HUES48 (cell line): Measurements from ENCODE around the gene SMPD4.
A peak's percentile ranks its signal among the peaks of the same experiment; 100 is the strongest.
"Not testable (repeated sequence)": the region's sequence is repeated elsewhere in the genome, so short reads cannot be mapped to it uniquely, and the experiment has no call there.

Experiments
- H3K27ac ChIP-seq: one replicate; pipeline ENCODE4 v1.7.0; 2013; ENCODE audit warnings: low read depth, low read length, inconsistent platforms
- H3K27me3 ChIP-seq: 2 replicates; pipeline ENCODE4 v1.6.1; 2013; ENCODE audit warnings: mild to moderate bottlenecking, low read length; ENCODE audit not compliant: control insufficient read depth, insufficient read depth
- H3K36me3 ChIP-seq: 2 replicates; pipeline ENCODE4 v1.6.1; 2013; ENCODE audit warnings: low read length; ENCODE audit not compliant: control insufficient read depth, insufficient read depth
- H3K4me1 ChIP-seq: 2 replicates; pipeline ENCODE4 v1.6.1; 2013; ENCODE audit warnings: mild to moderate bottlenecking, low read length; ENCODE audit not compliant: control insufficient read depth, insufficient read depth
- H3K4me3 ChIP-seq: 2 replicates; pipeline ENCODE4 v1.5.1; 2013; ENCODE audit warnings: mild to moderate bottlenecking, low read depth, low read length
- H3K9ac ChIP-seq: 2 replicates; pipeline ENCODE4 v1.6.1; 2013; ENCODE audit warnings: mild to moderate bottlenecking, low read depth, low read length, moderate library complexity
- H3K9me3 ChIP-seq: 2 replicates; pipeline ENCODE4 v1.6.1; 2013; ENCODE audit warnings: low read length; ENCODE audit not compliant: control insufficient read depth, insufficient read depth

SMPD4 gene

GRCh38 chr2:130136546-130136945 lies 44.9 kb downstream of the SMPD4 start:
- not testable (repeated sequence) for H3K9ac ChIP-seq, H3K4me1 ChIP-seq, H3K27me3 ChIP-seq, H3K36me3 ChIP-seq, H3K4me3 ChIP-seq, H3K27ac ChIP-seq, H3K9me3 ChIP-seq

- no peak overlapping the region for H3K9ac ChIP-seq
- no peaks in the 10 kb centered on the region for H3K27me3 ChIP-seq
- no peak overlapping the region for H3K4me3 ChIP-seq
- H3K36me3 ChIP-seq = no peaks in the 10 kb centered on the region
- H3K4me1 ChIP-seq = no peaks in the 10 kb centered on the region
- H3K27ac ChIP-seq = no peak overlapping the region
- H3K9me3 ChIP-seq = no peaks in the 10 kb centered on the region
These were observed 45.5 kb downstream of the SMPD4 start for GRCh38 chr2:130135692-130136541.

- H3K9ac ChIP-seq, H3K36me3 ChIP-seq, H3K27ac ChIP-seq, H3K4me1 ChIP-seq, H3K9me3 ChIP-seq, H3K27me3 ChIP-seq: not testable (repeated sequence)
- peak within 1 kb of the TSS; percentile 58 for H3K4me3 ChIP-seq
These were observed 52.1 kb downstream of the SMPD4 start, which contains the start of gene POTEF for GRCh38 chr2:130129120-130129829. POTEF (minus strand) TSS chr2:130129222; CDS start chr2:130120515, 8,707 bp downstream.

DNA sequence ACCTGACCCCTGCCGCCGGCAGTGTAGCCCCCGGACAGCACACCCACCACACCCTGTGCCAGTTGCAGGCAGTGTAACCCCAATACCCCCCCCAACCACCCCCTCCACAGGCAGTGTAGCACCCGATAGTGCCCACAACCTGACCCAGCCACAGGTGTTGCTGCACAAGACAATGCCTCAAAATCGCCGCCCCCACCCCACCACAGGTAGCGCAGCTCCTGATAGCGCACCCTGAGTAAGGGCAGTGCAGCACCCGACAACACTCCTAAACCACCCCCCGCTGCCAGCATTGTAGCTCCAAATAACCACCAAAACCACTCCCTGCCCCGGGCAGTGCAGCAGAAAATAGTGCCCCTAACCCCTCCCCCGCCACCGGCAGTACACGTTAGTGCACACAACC lies 52.9 kb downstream of the SMPD4 start:
- H3K4me3 ChIP-seq, H3K4me1 ChIP-seq, H3K27ac ChIP-seq, H3K27me3 ChIP-seq, H3K36me3 ChIP-seq, H3K9ac ChIP-seq, H3K9me3 ChIP-seq: not testable (repeated sequence)

GRCh38 chr2:130127726-130128125 lies 53.7 kb downstream of the SMPD4 start:
- H3K9ac ChIP-seq, H3K4me1 ChIP-seq, H3K27me3 ChIP-seq, H3K36me3 ChIP-seq, H3K27ac ChIP-seq, H3K4me3 ChIP-seq, H3K9me3 ChIP-seq: not testable (repeated sequence)

DNA sequence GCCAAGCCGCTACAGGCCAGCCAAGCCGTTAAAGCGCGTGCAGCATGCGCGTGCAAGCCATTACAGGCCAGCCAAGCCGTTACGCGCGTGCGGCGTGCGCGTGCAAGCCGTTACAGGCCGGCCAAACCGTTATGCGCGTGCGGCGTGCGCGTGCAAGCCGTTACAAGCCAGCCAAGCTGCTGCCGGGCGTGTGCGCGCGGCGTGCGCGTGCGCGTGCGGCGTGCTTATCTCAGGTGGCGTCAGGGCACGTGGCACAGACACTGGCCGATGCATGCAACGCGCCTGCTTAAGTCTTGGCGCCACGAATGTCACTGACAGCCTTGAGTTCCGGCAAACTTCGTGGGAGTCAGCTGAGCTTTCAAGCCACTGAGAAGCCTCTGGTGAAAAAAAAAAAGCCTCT lies 60.5 kb downstream of the SMPD4 start:
- not testable (repeated sequence) for H3K36me3 ChIP-seq, H3K4me3 ChIP-seq, H3K27ac ChIP-seq, H3K27me3 ChIP-seq, H3K4me1 ChIP-seq, H3K9ac ChIP-seq, H3K9me3 ChIP-seq

- not testable (repeated sequence) for H3K9me3 ChIP-seq, H3K36me3 ChIP-seq
These were observed 78.6 kb downstream of the SMPD4 start for GRCh38 chr2:130102597-130103363.

More at GRCh38 chr2:130102597-130103363, 78.6 kb downstream of the SMPD4 start:
- peak overlapping the region; percentile 28 for H3K27ac ChIP-seq
- H3K9ac ChIP-seq, H3K4me3 ChIP-seq, H3K27me3 ChIP-seq, H3K4me1 ChIP-seq: not testable (repeated sequence)
